Karpas-422 (cell line): ENCODE measurements around the gene ADARB2. TPM values are rescaled to one million over a fixed set of nuclear protein-coding genes. Genes with fewer than 3 reads are reported as not detected.
"Not testable (repeated sequence)": the region's sequence is repeated elsewhere in the genome, so short reads cannot be mapped to it uniquely, and the experiment has no call there.

Experiments
- DNase-seq: peaks from one replicate; pipeline ENCODE4 v3.0.0-alpha.2; 2015
- H2AFZ ChIP-seq: fragments of 200-600 bp; sonication (generic); 2 replicates; pipeline ENCODE4 v1.6.1; 2014; ENCODE audit warnings: antibody characterized with exemption, low read length, mixed read lengths
- H3K27ac ChIP-seq: fragments of 200-600 bp; sonication (generic); 2 replicates; pipeline ENCODE4 v1.5.1; 2014; ENCODE audit warnings: mild to moderate bottlenecking, low read length, moderate library complexity
- H3K27me3 ChIP-seq: fragments of 200-600 bp; sonication (generic); 2 replicates; pipeline ENCODE4 v1.6.1; 2014; ENCODE audit warnings: low read length, mixed read lengths
- H3K36me3 ChIP-seq: fragments of 200-600 bp; sonication (generic); 2 replicates; pipeline ENCODE4 v1.6.1; 2014; ENCODE audit warnings: low read length, mixed read lengths; ENCODE audit not compliant: insufficient read depth
- H3K4me1 ChIP-seq: fragments of 200-600 bp; sonication (generic); 2 replicates; pipeline ENCODE4 v1.6.1; 2014; ENCODE audit warnings: mild to moderate bottlenecking, low read length, mixed read lengths
- H3K4me2 ChIP-seq: fragments of 200-600 bp; sonication (generic); 2 replicates; pipeline ENCODE4 v1.6.1; 2014; ENCODE audit warnings: low read length, low read depth, mild to moderate bottlenecking; ENCODE audit not compliant: poor library complexity, severe bottlenecking
- H3K4me3 ChIP-seq: fragments of 200-600 bp; sonication (generic); 2 replicates; pipeline ENCODE4 v1.5.1; 2014; ENCODE audit warnings: mild to moderate bottlenecking, antibody characterized with exemption, low read length, mixed read lengths
- H3K79me2 ChIP-seq: fragments of 200-600 bp; sonication (generic); 2 replicates; pipeline ENCODE4 v1.6.1; 2014; ENCODE audit warnings: mild to moderate bottlenecking, low read length, mixed read lengths
- H3K9ac ChIP-seq: fragments of 200-600 bp; sonication (generic); 2 replicates; pipeline ENCODE4 v1.6.0; 2014; ENCODE audit warnings: low read length
- H3K9me2 ChIP-seq: fragments of 200-600 bp; sonication (generic), shearing (Covaris generic); replicated peaks from 2 replicates; pipeline ENCODE4 v1.6.0; 2014; ENCODE audit warnings: mild to moderate bottlenecking, low read length, moderate library complexity; ENCODE audit not compliant: insufficient read depth
- H3K9me3 ChIP-seq: fragments of 300-700, 200-600 bp; sonication (generic); 2 replicates; pipeline ENCODE4 v1.6.1; 2014; ENCODE audit warnings: low read length, mixed read lengths
- H4K20me1 ChIP-seq: fragments of 200-600 bp; sonication (generic); 2 replicates; pipeline ENCODE4 v1.6.1; 2014; ENCODE audit warnings: mild to moderate bottlenecking, antibody characterized with exemption, low read length, low read depth; ENCODE audit not compliant: insufficient read depth
- total RNA-seq: library from RNA; depleted of rRNA; stranded (reverse); fragments of >200 nt; shearing (Covaris generic); gene quantifications from 2 replicates; pipeline ENCODE4 v1.2.3, GENCODE V29; 2014; ENCODE audit warnings: low replicate concordance

The ADARB2 gene
- total RNA-seq, 1 experiment from 2014 or later: not detected

- peaks cover 28% of the 10 kb centered on the region for H3K4me1 ChIP-seq
- H3K36me3 ChIP-seq: no peaks in the 10 kb centered on the region
- no peaks in the 10 kb centered on the region for H3K79me2 ChIP-seq
- no peak overlapping the region for H3K4me3 ChIP-seq
- H3K27ac ChIP-seq: no peak overlapping the region
- no peaks in the 10 kb centered on the region for H3K9me3 ChIP-seq
- no peaks in the 10 kb centered on the region for H3K27me3 ChIP-seq
- H4K20me1 ChIP-seq: no peaks in the 10 kb centered on the region
- H3K9ac ChIP-seq: no peak overlapping the region
- no peak for DNase-seq
- H2AFZ ChIP-seq: no peak overlapping the region
- H3K4me2 ChIP-seq: no peak overlapping the region
- H3K9me2 ChIP-seq: no peaks in the 10 kb centered on the region
Measured at GRCh38 chr10:1444826-1445225, 292.5 kb downstream of the ADARB2 start.

DNA sequence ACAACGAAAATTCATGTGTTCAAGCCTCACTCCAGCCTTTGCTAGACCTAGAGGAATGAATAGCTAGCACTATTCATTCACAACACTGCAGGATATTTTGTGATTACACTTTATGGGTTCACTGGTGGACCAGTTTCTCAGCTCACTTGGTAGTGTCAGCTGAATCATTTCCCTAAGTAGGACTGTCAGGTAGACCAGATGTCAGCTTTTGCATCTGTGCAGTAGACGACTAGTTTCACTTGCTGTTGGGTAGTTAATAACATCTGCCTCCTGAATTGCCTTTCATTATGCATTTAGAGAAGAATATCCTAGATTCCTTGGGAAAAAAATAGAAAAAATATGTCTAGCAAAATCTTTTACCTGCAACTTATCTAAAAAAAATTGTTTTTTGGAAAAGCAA, 296.4 kb downstream of the ADARB2 start:
- no peak for DNase-seq
- Histone ChIP-seq H2AFZ (no peak overlapping the region), H4K20me1 (no peaks in the 10 kb centered on the region), H3K4me2 (peak overlapping the region; percentile 2), H3K4me3 (no peak overlapping the region), H3K4me1 (peaks cover 40% of the 10 kb centered on the region), H3K36me3 (no peaks in the 10 kb centered on the region), H3K9me2 (no peaks in the 10 kb centered on the region), H3K79me2 (no peaks in the 10 kb centered on the region), H3K9me3 (no peaks in the 10 kb centered on the region), H3K27me3 (no peaks in the 10 kb centered on the region), H3K27ac (no peak overlapping the region; the same call in 1 of the 2 replicates), H3K9ac (no peak overlapping the region)

DNA sequence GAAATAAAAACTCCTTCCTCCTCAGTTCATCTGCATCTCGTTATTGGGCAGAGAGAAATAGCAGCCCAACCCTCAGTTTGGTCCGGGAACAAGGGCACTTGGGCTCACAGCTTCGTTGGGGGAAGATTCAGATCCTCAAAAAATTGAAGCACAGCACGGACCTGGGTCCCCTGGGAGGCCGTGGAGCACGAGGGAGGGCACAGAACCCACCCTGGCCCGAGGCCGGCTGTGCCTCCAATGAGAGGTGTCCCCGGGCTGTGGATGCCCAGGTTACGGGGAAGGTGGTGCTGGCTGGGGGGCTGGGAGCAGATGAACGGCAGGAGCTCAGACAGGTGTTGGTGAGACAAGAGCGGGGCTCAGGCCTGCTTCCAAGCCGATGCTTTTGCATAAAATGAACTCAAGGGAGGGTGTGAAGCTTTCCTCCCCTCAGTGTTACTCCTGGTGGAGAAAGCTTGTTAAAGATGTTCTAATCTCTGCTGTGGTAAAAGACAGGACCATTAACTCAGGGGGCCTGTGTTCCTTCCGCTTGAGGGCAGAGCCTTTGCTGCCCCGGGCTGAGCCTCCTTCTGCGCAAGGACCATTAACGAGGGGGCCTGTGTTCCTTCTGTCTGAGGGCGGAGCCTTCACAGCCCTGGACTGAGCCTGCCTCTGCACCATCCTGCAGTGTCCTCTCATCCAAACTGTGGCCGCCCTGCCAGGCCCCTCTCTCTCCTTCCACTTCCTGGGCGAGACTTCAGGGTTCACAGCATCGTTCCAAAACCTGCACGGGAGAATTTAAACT, 302.2 kb downstream of the ADARB2 start:
- Histone ChIP-seq H3K27ac (peak overlapping the region; percentile 98), H2AFZ (no peak overlapping the region), H3K4me1 (peaks cover 64% of the 10 kb centered on the region), H3K36me3 (no peaks in the 10 kb centered on the region), H3K79me2 (no peaks in the 10 kb centered on the region), H3K9ac (peak overlapping the region; percentile 71), H3K9me3 (no peaks in the 10 kb centered on the region), H4K20me1 (no peaks in the 10 kb centered on the region), H3K4me2 (peak overlapping the region; percentile 61), H3K4me3 (peak overlapping the region; percentile 48), H3K27me3 (no peaks in the 10 kb centered on the region), H3K9me2 (no peaks in the 10 kb centered on the region)
- DNase-seq: peak; percentile 82

DNA sequence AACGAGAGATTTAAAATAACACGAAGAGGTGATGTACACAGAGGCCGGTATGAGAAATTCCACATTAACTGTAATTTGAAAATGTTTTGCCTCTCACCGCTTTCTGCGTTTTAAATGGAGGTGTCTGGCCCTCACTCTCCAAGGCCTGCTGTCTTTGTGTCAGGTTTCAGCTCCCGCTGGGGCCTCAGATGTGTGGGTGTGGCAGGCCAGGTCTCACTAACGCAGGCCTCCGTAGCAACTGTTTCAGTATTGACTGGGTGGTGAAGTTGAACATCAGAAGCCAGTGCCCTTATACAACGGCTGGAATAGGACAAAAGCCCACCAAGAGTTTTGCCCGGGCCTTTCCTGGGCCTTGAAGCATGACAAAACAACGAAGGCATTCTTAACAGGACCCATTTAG, 303.1 kb downstream of the ADARB2 start:
- Histone ChIP-seq H3K9ac (peak overlapping the region; percentile 67), H2AFZ (no peak overlapping the region), H3K27me3 (no peaks in the 10 kb centered on the region), H3K4me3 (peak overlapping the region; percentile 48), H3K4me2 (peak overlapping the region; percentile 61), H3K9me3 (no peaks in the 10 kb centered on the region), H3K79me2 (no peaks in the 10 kb centered on the region), H3K27ac (peak overlapping the region; percentile 98), H3K9me2 (no peaks in the 10 kb centered on the region), H3K36me3 (no peaks in the 10 kb centered on the region), H3K4me1 (peaks cover 68% of the 10 kb centered on the region), H4K20me1 (no peaks in the 10 kb centered on the region)
- DNase-seq: peak; percentile 84

DNA sequence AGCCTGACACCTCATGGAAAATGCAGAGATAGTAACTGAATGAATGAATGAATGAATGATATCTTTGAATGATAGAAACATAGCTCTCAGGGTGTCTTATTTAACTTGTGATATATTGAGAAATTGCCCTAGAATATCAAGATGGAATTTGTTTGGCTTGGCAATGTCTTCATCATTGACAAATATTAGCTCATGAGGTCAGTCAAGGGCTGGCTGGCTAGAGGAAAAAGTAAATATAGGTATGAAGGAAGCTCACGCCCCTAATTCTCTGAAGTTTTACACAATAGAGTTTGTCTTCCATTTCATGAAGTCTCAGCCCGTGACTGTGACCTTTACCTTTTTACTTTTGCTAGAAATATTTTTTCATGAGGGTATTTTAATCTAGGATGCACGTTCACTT, 305.2 kb downstream of the ADARB2 start:
- no peaks in the 10 kb centered on the region for H4K20me1 ChIP-seq
- no peak overlapping the region for H3K9ac ChIP-seq
- H3K4me3 ChIP-seq: no peak overlapping the region
- H3K4me2 ChIP-seq: no peak overlapping the region
- H3K27me3 ChIP-seq: no peaks in the 10 kb centered on the region
- H2AFZ ChIP-seq: no peak overlapping the region
- H3K9me3 ChIP-seq: no peaks in the 10 kb centered on the region
- H3K36me3 ChIP-seq: no peaks in the 10 kb centered on the region
- peak overlapping the region; percentile 98; the same call in 1 of the 2 replicates for H3K27ac ChIP-seq
- peaks cover 67% of the 10 kb centered on the region for H3K4me1 ChIP-seq
- H3K9me2 ChIP-seq: no peaks in the 10 kb centered on the region
- H3K79me2 ChIP-seq: no peaks in the 10 kb centered on the region
- DNase-seq: no peak

DNA sequence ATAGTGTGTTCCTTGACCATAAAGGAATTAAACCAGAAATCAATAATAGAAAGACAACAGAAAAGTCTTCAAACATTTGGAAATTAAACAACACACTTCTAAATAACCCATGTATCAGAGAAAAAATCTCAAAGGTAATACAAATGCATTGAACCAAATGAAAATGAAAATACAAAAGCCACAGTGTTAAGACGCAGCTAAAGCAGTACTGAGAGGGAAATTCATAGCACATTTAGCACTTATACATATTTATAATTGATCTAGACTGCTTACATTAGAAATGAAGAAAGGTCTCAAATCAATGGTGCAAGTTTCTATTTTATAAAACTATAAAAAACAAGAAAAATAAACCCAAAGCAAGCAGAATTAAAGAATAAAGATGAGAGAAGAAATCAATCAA, 306.1 kb downstream of the ADARB2 start:
- Histone ChIP-seq H3K79me2 (no peaks in the 10 kb centered on the region), H3K36me3 (no peaks in the 10 kb centered on the region), H4K20me1 (no peaks in the 10 kb centered on the region), H3K4me3 (no peak overlapping the region), H3K9me3 (no peaks in the 10 kb centered on the region), H3K4me1 (peaks cover 67% of the 10 kb centered on the region), H3K27ac (no peak overlapping the region), H3K9ac (no peak overlapping the region), H2AFZ (no peak overlapping the region), H3K27me3 (no peaks in the 10 kb centered on the region), H3K4me2 (no peak overlapping the region), H3K9me2 (no peaks in the 10 kb centered on the region)
- DNase-seq: no peak

GRCh38 chr10:1427521-1428186, 309.7 kb downstream of the ADARB2 start:
- Histone ChIP-seq H3K4me2 (peak overlapping the region; percentile 29), H3K4me1 (peaks cover 64% of the 10 kb centered on the region), H3K27ac (peak overlapping the region; percentile 93)
- peak; percentile 66 for DNase-seq
- H3K9me3 ChIP-seq, H3K4me3 ChIP-seq, H3K9me2 ChIP-seq, H2AFZ ChIP-seq, H3K9ac ChIP-seq, H3K79me2 ChIP-seq, H3K27me3 ChIP-seq, H3K36me3 ChIP-seq, H4K20me1 ChIP-seq: not testable (repeated sequence)

GRCh38 chr10:1426786-1427185, 310.5 kb downstream of the ADARB2 start:
- no peaks in the 10 kb centered on the region for H3K79me2 ChIP-seq
- H3K9me2 ChIP-seq: no peaks in the 10 kb centered on the region
- H4K20me1 ChIP-seq: no peaks in the 10 kb centered on the region
- peaks cover 60% of the 10 kb centered on the region for H3K4me1 ChIP-seq
- H3K36me3 ChIP-seq: no peaks in the 10 kb centered on the region
- H3K9me3 ChIP-seq: no peaks in the 10 kb centered on the region
- H3K9ac ChIP-seq: peak overlapping the region; percentile 51
- no peaks in the 10 kb centered on the region for H3K27me3 ChIP-seq
- no peak overlapping the region; the same call in 1 of the 2 replicates for H2AFZ ChIP-seq
- DNase-seq: no peak
- H3K4me3 ChIP-seq: no peak overlapping the region
- H3K27ac ChIP-seq: peak overlapping the region; percentile 93
- peak overlapping the region; percentile 29 for H3K4me2 ChIP-seq
